ENCODE results near the gene PLD1. TPM values are rescaled to one million over a fixed set of nuclear protein-coding genes. Genes with fewer than 3 reads are reported as not detected.

Gene PLD1
- total RNA-seq, 5 donors from 2014 or later (not counting 1 experiment from before 2014, with no cell fraction given): 1.8 to 3.9 (median 3.2) TPM

DNA sequence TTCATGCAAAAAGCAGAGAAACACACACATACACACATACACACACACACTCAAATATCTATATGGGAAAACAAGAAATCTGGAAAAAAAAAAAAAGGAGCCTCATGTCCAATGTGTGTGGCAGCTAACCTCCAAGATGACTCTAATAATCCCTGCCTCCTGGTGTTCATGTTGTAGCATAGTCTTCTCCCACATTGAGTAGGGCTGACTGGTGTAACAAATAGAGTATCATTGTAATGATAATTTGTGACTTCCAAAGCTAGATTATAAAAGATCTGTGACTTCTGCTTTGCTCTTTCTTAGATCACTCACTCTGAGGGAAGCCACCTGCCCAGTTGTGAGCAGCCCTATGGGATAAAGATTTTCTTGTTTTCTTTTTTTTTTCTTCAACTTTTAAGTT lies 219.2 kb downstream of the PLD1 start:
- Mint-ChIP-seq H3K4me3 (no peak overlapping the region), H3K36me3 (no peaks in the 10 kb centered on the region), H3K27ac (no peak overlapping the region), H3K4me1 (no peaks in the 10 kb centered on the region), H3K27me3 (peaks cover 0 to 2% of the 10 kb centered on the region in 2 donors), H3K9me3 (no peaks in the 10 kb centered on the region)
- ChIA-PET POLR2A (no interaction called here), CTCF (no interaction called here)
- H3K9me3 ChIP-seq: no peaks in the 10 kb centered on the region
- H3K27ac ChIP-seq (ENCODE audit: low read length): no peak overlapping the region
- no peaks in the 10 kb centered on the region for H3K4me1 ChIP-seq (ENCODE audit: control insufficient read depth in 1 of 2, extremely low read depth in 1 of 2, insufficient read depth in 2 of 2, low read length in 2 of 2)
- ATAC-seq (replicated peaks in 1 of 4) (no peak), DNase-seq (no peak)
- H3K36me3 ChIP-seq (ENCODE audit: control insufficient read depth in 2 of 2, extremely low read depth in 1 of 2, insufficient read depth in 1 of 2, low read length in 1 of 2): no peaks in the 10 kb centered on the region
- H3K4me3 ChIP-seq (ENCODE audit: control insufficient read depth in 1 of 2, extremely low read depth in 1 of 2, low read length in 1 of 2): no peak overlapping the region
- H3K27me3 ChIP-seq (replicated peaks in 1 of 2; ENCODE audit: control insufficient read depth in 2 of 2, extremely low read depth in 1 of 2, insufficient read depth in 2 of 2, low read length in 1 of 2): peaks cover 0 to 5% of the 10 kb centered on the region in 2 experiments

DNA sequence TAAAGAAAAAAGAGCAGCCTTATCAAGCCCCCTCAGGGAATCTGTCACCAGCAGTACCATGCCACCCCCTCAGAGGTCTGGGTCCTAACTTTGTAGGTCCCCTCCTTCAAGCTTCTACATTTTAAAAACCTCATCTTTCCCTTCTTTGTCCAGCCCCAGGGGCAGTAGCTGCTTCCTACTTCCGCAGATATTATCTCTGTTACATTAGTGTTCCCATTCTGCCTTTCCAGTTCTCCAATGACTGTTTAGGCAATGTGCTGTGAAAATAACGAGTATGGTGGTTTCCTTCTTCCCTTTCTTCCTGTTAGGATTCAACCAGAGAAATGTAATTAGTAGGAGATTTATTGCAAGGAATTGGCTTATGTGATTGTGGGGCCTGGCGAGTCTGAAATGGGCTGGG lies 224.0 kb downstream of the PLD1 start:
- no peak overlapping the region for H3K27ac Mint-ChIP-seq
- H3K36me3 Mint-ChIP-seq: no peaks in the 10 kb centered on the region
- H3K4me3 Mint-ChIP-seq: no peak overlapping the region
- H3K36me3 ChIP-seq (ENCODE audit: control insufficient read depth in 2 of 2, extremely low read depth in 1 of 2, insufficient read depth in 1 of 2, low read length in 1 of 2): no peaks in the 10 kb centered on the region
- no peaks in the 10 kb centered on the region for H3K9me3 ChIP-seq
- H3K4me3 ChIP-seq (ENCODE audit: control insufficient read depth in 1 of 2, extremely low read depth in 1 of 2, low read length in 1 of 2): no peak overlapping the region
- WGBS (ENCODE audit: insufficient coverage): no CpG with 5 or more reads among the region's 3 CpGs
- no peaks in the 10 kb centered on the region for H3K27me3 ChIP-seq (replicated peaks in 1 of 2; ENCODE audit: control insufficient read depth in 2 of 2, extremely low read depth in 1 of 2, insufficient read depth in 2 of 2, low read length in 1 of 2)
- POLR2A ChIA-PET: no interaction called here
- no peaks in the 10 kb centered on the region for H3K4me1 Mint-ChIP-seq
- peaks cover 2 to 3% of the 10 kb centered on the region in 2 donors for H3K27me3 Mint-ChIP-seq
- H3K9me3 Mint-ChIP-seq: no peaks in the 10 kb centered on the region
- no peaks in the 10 kb centered on the region for H3K4me1 ChIP-seq (ENCODE audit: control insufficient read depth in 1 of 2, extremely low read depth in 1 of 2, insufficient read depth in 2 of 2, low read length in 2 of 2)
- no peak overlapping the region for H3K27ac ChIP-seq (ENCODE audit: low read length)
- CTCF ChIA-PET: no interaction called here
- ATAC-seq (replicated peaks in 1 of 4): no peak
- no peak for DNase-seq

DNA sequence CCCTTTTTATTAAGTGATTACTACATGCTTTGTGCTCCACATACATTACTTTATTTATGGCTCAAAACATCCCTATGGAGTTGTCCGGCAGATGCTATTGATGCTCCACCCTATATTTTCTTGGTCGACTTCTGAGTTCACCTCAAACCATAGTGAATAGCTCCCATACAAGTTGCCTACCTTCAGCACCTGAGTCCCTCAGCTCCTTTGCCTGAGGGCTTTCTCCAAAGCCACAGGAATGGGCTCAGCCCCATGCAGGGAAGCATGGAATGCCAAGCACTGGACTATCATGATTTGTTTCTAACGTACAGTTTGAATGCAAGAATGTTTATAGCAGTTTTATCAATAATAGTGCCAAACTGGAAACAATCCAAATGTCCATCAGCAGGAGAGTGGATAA lies 225.2 kb downstream of the PLD1 start:
- Histone ChIP-seq H3K4me3 (ENCODE audit: control insufficient read depth in 1 of 2, extremely low read depth in 1 of 2, low read length in 1 of 2) (no peak overlapping the region), H3K27me3 (replicated peaks in 1 of 2; ENCODE audit: control insufficient read depth in 2 of 2, extremely low read depth in 1 of 2, insufficient read depth in 2 of 2, low read length in 1 of 2) (no peaks in the 10 kb centered on the region), H3K9me3 (no peaks in the 10 kb centered on the region), H3K4me1 (ENCODE audit: control insufficient read depth in 1 of 2, extremely low read depth in 1 of 2, insufficient read depth in 2 of 2, low read length in 2 of 2) (no peaks in the 10 kb centered on the region), H3K36me3 (ENCODE audit: control insufficient read depth in 2 of 2, extremely low read depth in 1 of 2, insufficient read depth in 1 of 2, low read length in 1 of 2) (no peaks in the 10 kb centered on the region), H3K27ac (ENCODE audit: low read length) (no peak overlapping the region)
- ATAC-seq (replicated peaks in 1 of 4) (no peak), DNase-seq (no peak)
- Mint-ChIP-seq H3K36me3 (no peaks in the 10 kb centered on the region), H3K27ac (no peak overlapping the region), H3K4me3 (no peak overlapping the region), H3K27me3 (peaks cover 2 to 3% of the 10 kb centered on the region in 2 donors), H3K4me1 (no peaks in the 10 kb centered on the region), H3K9me3 (no peaks in the 10 kb centered on the region)
- ChIA-PET POLR2A (no interaction called here), CTCF (no interaction called here)
- WGBS (ENCODE audit: insufficient coverage): no CpG with 5 or more reads among the region's 3 CpGs

- no peaks in the 10 kb centered on the region for H3K36me3 Mint-ChIP-seq
- no peaks in the 10 kb centered on the region for H3K4me1 ChIP-seq (ENCODE audit: control insufficient read depth in 1 of 2, extremely low read depth in 1 of 2, insufficient read depth in 2 of 2, low read length in 2 of 2)
- ATAC-seq (replicated peaks in 1 of 4) (no peak), DNase-seq (no peak)
- no peaks in the 10 kb centered on the region for H3K9me3 Mint-ChIP-seq
- H3K36me3 ChIP-seq (ENCODE audit: control insufficient read depth in 2 of 2, extremely low read depth in 1 of 2, insufficient read depth in 1 of 2, low read length in 1 of 2): no peaks in the 10 kb centered on the region
- H3K27ac Mint-ChIP-seq: no peak overlapping the region
- CTCF ChIA-PET: no interaction called here
- no peaks in the 10 kb centered on the region for H3K27me3 ChIP-seq (replicated peaks in 1 of 2; ENCODE audit: control insufficient read depth in 2 of 2, extremely low read depth in 1 of 2, insufficient read depth in 2 of 2, low read length in 1 of 2)
- no peak overlapping the region for H3K27ac ChIP-seq (ENCODE audit: low read length)
- no peaks in the 10 kb centered on the region for H3K4me1 Mint-ChIP-seq
- H3K27me3 Mint-ChIP-seq: peaks cover 2 to 3% of the 10 kb centered on the region in 2 donors
- no peak overlapping the region for H3K4me3 ChIP-seq (ENCODE audit: control insufficient read depth in 1 of 2, extremely low read depth in 1 of 2, low read length in 1 of 2)
- no peaks in the 10 kb centered on the region for H3K9me3 ChIP-seq
- no peak overlapping the region for H3K4me3 Mint-ChIP-seq
- POLR2A ChIA-PET: no interaction called here
Observed at GRCh38 chr3:171584100-171584499, 226.2 kb downstream of the PLD1 start.

- H3K4me1 ChIP-seq (ENCODE audit: control insufficient read depth in 1 of 2, extremely low read depth in 1 of 2, insufficient read depth in 2 of 2, low read length in 2 of 2): no peaks in the 10 kb centered on the region
- Mint-ChIP-seq H3K9me3 (no peaks in the 10 kb centered on the region), H3K36me3 (no peaks in the 10 kb centered on the region), H3K4me3 (no peak overlapping the region), H3K4me1 (no peaks in the 10 kb centered on the region), H3K27me3 (peaks cover 20 to 32% of the 10 kb centered on the region in 2 donors), H3K27ac (no peak overlapping the region)
- 100% methylated on average over 1 of the region's 6 CpGs for WGBS (ENCODE audit: insufficient coverage)
- no peaks in the 10 kb centered on the region for H3K27me3 ChIP-seq (replicated peaks in 1 of 2; ENCODE audit: control insufficient read depth in 2 of 2, extremely low read depth in 1 of 2, insufficient read depth in 2 of 2, low read length in 1 of 2)
- no peak for DNase-seq
- no peaks in the 10 kb centered on the region for H3K36me3 ChIP-seq (ENCODE audit: control insufficient read depth in 2 of 2, extremely low read depth in 1 of 2, insufficient read depth in 1 of 2, low read length in 1 of 2)
- H3K9me3 ChIP-seq: no peaks in the 10 kb centered on the region
- ChIA-PET CTCF (interaction anchor here (0.6 to 2.0 kb wide), 4 partner anchors 8 to 40 kb away, joined by 3 to 5 read pairs (median 4); no protein-coding TSS in a partner anchor), POLR2A (no interaction called here)
- H3K27ac ChIP-seq (ENCODE audit: low read length): no peak overlapping the region
- no peak for ATAC-seq (replicated peaks in 1 of 4)
- H3K4me3 ChIP-seq (ENCODE audit: control insufficient read depth in 1 of 2, extremely low read depth in 1 of 2, low read length in 1 of 2): no peak overlapping the region
Observed at GRCh38 chr3:171574556-171575240, 235.6 kb downstream of the PLD1 start.

- Histone ChIP-seq H3K27me3 (replicated peaks in 1 of 2; ENCODE audit: control insufficient read depth in 2 of 2, extremely low read depth in 1 of 2, insufficient read depth in 2 of 2, low read length in 1 of 2) (no peaks in the 10 kb centered on the region), H3K9me3 (no peaks in the 10 kb centered on the region), H3K4me3 (ENCODE audit: control insufficient read depth in 1 of 2, extremely low read depth in 1 of 2, low read length in 1 of 2) (no peak overlapping the region), H3K36me3 (ENCODE audit: control insufficient read depth in 2 of 2, extremely low read depth in 1 of 2, insufficient read depth in 1 of 2, low read length in 1 of 2) (no peaks in the 10 kb centered on the region), H3K27ac (ENCODE audit: low read length) (no peak overlapping the region), H3K4me1 (ENCODE audit: control insufficient read depth in 1 of 2, extremely low read depth in 1 of 2, insufficient read depth in 2 of 2, low read length in 2 of 2) (no peaks in the 10 kb centered on the region)
- Mint-ChIP-seq H3K4me3 (no peak overlapping the region), H3K27ac (no peak overlapping the region), H3K9me3 (no peaks in the 10 kb centered on the region), H3K4me1 (no peaks in the 10 kb centered on the region), H3K27me3 (peaks cover 8 to 13% of the 10 kb centered on the region in 2 donors), H3K36me3 (no peaks in the 10 kb centered on the region)
- CTCF ChIA-PET: no interaction called here
- POLR2A ChIA-PET: no interaction called here
- ATAC-seq (replicated peaks in 1 of 4): no peak
- DNase-seq: no peak
- WGBS (ENCODE audit: insufficient coverage): 93% methylated on average over 2 of the region's 7 CpGs
Observed at GRCh38 chr3:171569571-171570132, 240.6 kb downstream of the PLD1 start.

GRCh38 chr3:171568766-171569165 lies 241.5 kb downstream of the PLD1 start:
- H3K27me3 Mint-ChIP-seq: peaks cover 8 to 13% of the 10 kb centered on the region in 2 donors
- no peak overlapping the region for H3K4me3 Mint-ChIP-seq
- H3K27ac Mint-ChIP-seq: no peak overlapping the region
- ChIA-PET CTCF (interaction anchor here in 1 of 2 donors (0.7 kb wide), 1 partner anchor 806 kb away, joined by 10 read pairs; no protein-coding TSS in a partner anchor), POLR2A (no interaction called here)
- no peak overlapping the region for H3K27ac ChIP-seq (ENCODE audit: low read length)
- H3K9me3 ChIP-seq: no peaks in the 10 kb centered on the region
- H3K9me3 Mint-ChIP-seq: no peaks in the 10 kb centered on the region
- no peaks in the 10 kb centered on the region for H3K36me3 ChIP-seq (ENCODE audit: control insufficient read depth in 2 of 2, extremely low read depth in 1 of 2, insufficient read depth in 1 of 2, low read length in 1 of 2)
- no peaks in the 10 kb centered on the region for H3K4me1 Mint-ChIP-seq
- H3K4me1 ChIP-seq (ENCODE audit: control insufficient read depth in 1 of 2, extremely low read depth in 1 of 2, insufficient read depth in 2 of 2, low read length in 2 of 2): no peaks in the 10 kb centered on the region
- H3K27me3 ChIP-seq (replicated peaks in 1 of 2; ENCODE audit: control insufficient read depth in 2 of 2, extremely low read depth in 1 of 2, insufficient read depth in 2 of 2, low read length in 1 of 2): no peaks in the 10 kb centered on the region
- ATAC-seq (replicated peaks in 1 of 4) (no peak), DNase-seq (no peak)
- H3K4me3 ChIP-seq (ENCODE audit: control insufficient read depth in 1 of 2, extremely low read depth in 1 of 2, low read length in 1 of 2): no peak overlapping the region
- no peaks in the 10 kb centered on the region for H3K36me3 Mint-ChIP-seq

Data from T-cell (primary cell).